Measurements from ENCODE around the gene TP53I11.

Gene TP53I11

GRCh38 chr11:44920451-44920850 lies 30.2 kb downstream of the TP53I11 start:
- Histone ChIP-seq H3K36me3 (ENCODE audit: control insufficient read depth in 5 of 5, insufficient read depth in 5 of 5, low read length in 5 of 5) (peaks cover 0 to 26% (median 14%) of the 10 kb centered on the region in 5 donors), H3K9ac (ENCODE audit: low read length in 5 of 5) (no peak overlapping the region), H3K4me1 (ENCODE audit: control insufficient read depth in 5 of 5, insufficient read depth in 5 of 5, low read length in 5 of 5) (peaks cover 0 to 19% (median 12%) of the 10 kb centered on the region in 5 donors), H3K9me3 (ENCODE audit: control insufficient read depth in 5 of 5, low read length in 5 of 5) (no peaks in the 10 kb centered on the region), H3K4me3 (ENCODE audit: low read depth in 1 of 5, low read length in 5 of 5) (no peak overlapping the region), H3K27me3 (ENCODE audit: control insufficient read depth in 5 of 5, insufficient read depth in 4 of 5, low read length in 5 of 5) (peaks cover 0 to 3% (median 0%) of the 10 kb centered on the region in 5 donors), H3K27ac (ENCODE audit: low read depth, low read length) (no peak overlapping the region)

- no peak overlapping the region for H3K4me3 ChIP-seq (ENCODE audit: low read depth in 1 of 5, low read length in 5 of 5)
- H3K4me1 ChIP-seq (ENCODE audit: control insufficient read depth in 5 of 5, insufficient read depth in 5 of 5, low read length in 5 of 5) = peaks cover 0 to 21% (median 20%) of the 10 kb centered on the region in 5 donors
- no peaks in the 10 kb centered on the region for H3K9me3 ChIP-seq (ENCODE audit: control insufficient read depth in 5 of 5, low read length in 5 of 5)
- H3K9ac ChIP-seq (ENCODE audit: low read length in 5 of 5) = no peak overlapping the region
- no peak overlapping the region for H3K27ac ChIP-seq (ENCODE audit: low read depth, low read length)
- H3K27me3 ChIP-seq (ENCODE audit: control insufficient read depth in 5 of 5, insufficient read depth in 4 of 5, low read length in 5 of 5) = no peaks in the 10 kb centered on the region
- peaks cover 0 to 26% (median 20%) of the 10 kb centered on the region in 5 donors for H3K36me3 ChIP-seq (ENCODE audit: control insufficient read depth in 5 of 5, insufficient read depth in 5 of 5, low read length in 5 of 5)
Measured at GRCh38 chr11:44917741-44918140, 32.9 kb downstream of the TP53I11 start.

- no peaks in the 10 kb centered on the region for H3K27me3 ChIP-seq (ENCODE audit: control insufficient read depth in 5 of 5, insufficient read depth in 4 of 5, low read length in 5 of 5)
- peaks cover 0 to 22% (median 18%) of the 10 kb centered on the region in 5 donors for H3K36me3 ChIP-seq (ENCODE audit: control insufficient read depth in 5 of 5, insufficient read depth in 5 of 5, low read length in 5 of 5)
- H3K4me3 ChIP-seq (ENCODE audit: low read depth in 1 of 5, low read length in 5 of 5) = no peak overlapping the region
- H3K4me1 ChIP-seq (ENCODE audit: control insufficient read depth in 5 of 5, insufficient read depth in 5 of 5, low read length in 5 of 5) = peaks cover 0 to 25% (median 20%) of the 10 kb centered on the region in 5 donors
- H3K9ac ChIP-seq (ENCODE audit: low read length in 5 of 5) = no peak overlapping the region
- H3K27ac ChIP-seq (ENCODE audit: low read depth, low read length) = no peak overlapping the region
- H3K9me3 ChIP-seq (ENCODE audit: control insufficient read depth in 5 of 5, low read length in 5 of 5) = no peaks in the 10 kb centered on the region
Measured at GRCh38 chr11:44916801-44917385, 33.8 kb downstream of the TP53I11 start.

- no peak overlapping the region for H3K27ac ChIP-seq (ENCODE audit: low read depth, low read length)
- H3K4me1 ChIP-seq (ENCODE audit: control insufficient read depth in 5 of 5, insufficient read depth in 5 of 5, low read length in 5 of 5) = peaks cover 0 to 28% (median 23%) of the 10 kb centered on the region in 5 donors
- peaks cover 0 to 19% (median 14%) of the 10 kb centered on the region in 5 donors for H3K36me3 ChIP-seq (ENCODE audit: control insufficient read depth in 5 of 5, insufficient read depth in 5 of 5, low read length in 5 of 5)
- no peaks in the 10 kb centered on the region for H3K27me3 ChIP-seq (ENCODE audit: control insufficient read depth in 5 of 5, insufficient read depth in 4 of 5, low read length in 5 of 5)
- H3K9me3 ChIP-seq (ENCODE audit: control insufficient read depth in 5 of 5, low read length in 5 of 5) = no peaks in the 10 kb centered on the region
- H3K9ac ChIP-seq (ENCODE audit: low read length in 5 of 5) = no peak overlapping the region
- H3K4me3 ChIP-seq (ENCODE audit: low read depth in 1 of 5, low read length in 5 of 5) = no peak overlapping the region
Measured at GRCh38 chr11:44916331-44916730, 34.4 kb downstream of the TP53I11 start.

- peaks cover 0 to 35% (median 26%) of the 10 kb centered on the region in 5 donors for H3K4me1 ChIP-seq (ENCODE audit: control insufficient read depth in 5 of 5, insufficient read depth in 5 of 5, low read length in 5 of 5)
- peaks cover 0 to 15% (median 14%) of the 10 kb centered on the region in 5 donors for H3K36me3 ChIP-seq (ENCODE audit: control insufficient read depth in 5 of 5, insufficient read depth in 5 of 5, low read length in 5 of 5)
- no peak overlapping the region for H3K27ac ChIP-seq (ENCODE audit: low read depth, low read length)
- no peak overlapping the region for H3K9ac ChIP-seq (ENCODE audit: low read length in 5 of 5)
- H3K9me3 ChIP-seq (ENCODE audit: control insufficient read depth in 5 of 5, low read length in 5 of 5) = no peaks in the 10 kb centered on the region
- no peaks in the 10 kb centered on the region for H3K27me3 ChIP-seq (ENCODE audit: control insufficient read depth in 5 of 5, insufficient read depth in 4 of 5, low read length in 5 of 5)
- no peak overlapping the region for H3K4me3 ChIP-seq (ENCODE audit: low read depth in 1 of 5, low read length in 5 of 5)
Measured at GRCh38 chr11:44915621-44916020, 35.1 kb downstream of the TP53I11 start.

- Histone ChIP-seq H3K9me3 (ENCODE audit: control insufficient read depth in 5 of 5, low read length in 5 of 5) (no peaks in the 10 kb centered on the region), H3K27me3 (ENCODE audit: control insufficient read depth in 5 of 5, insufficient read depth in 4 of 5, low read length in 5 of 5) (no peaks in the 10 kb centered on the region), H3K36me3 (ENCODE audit: control insufficient read depth in 5 of 5, insufficient read depth in 5 of 5, low read length in 5 of 5) (peaks cover 0 to 17% (median 12%) of the 10 kb centered on the region in 5 donors), H3K4me1 (ENCODE audit: control insufficient read depth in 5 of 5, insufficient read depth in 5 of 5, low read length in 5 of 5) (peaks cover 0 to 37% (median 26%) of the 10 kb centered on the region in 5 donors), H3K4me3 (ENCODE audit: low read depth in 1 of 5, low read length in 5 of 5) (no peak overlapping the region), H3K27ac (ENCODE audit: low read depth, low read length) (no peak overlapping the region), H3K9ac (ENCODE audit: low read length in 5 of 5) (no peak overlapping the region)
Measured at GRCh38 chr11:44915004-44915403, 35.7 kb downstream of the TP53I11 start.

- Histone ChIP-seq H3K36me3 (ENCODE audit: control insufficient read depth in 5 of 5, insufficient read depth in 5 of 5, low read length in 5 of 5) (peaks cover 0 to 13% (median 3%) of the 10 kb centered on the region in 5 donors), H3K9ac (ENCODE audit: low read length in 5 of 5) (no peak overlapping the region), H3K4me3 (ENCODE audit: low read depth in 1 of 5, low read length in 5 of 5) (no peak overlapping the region), H3K27me3 (ENCODE audit: control insufficient read depth in 5 of 5, insufficient read depth in 4 of 5, low read length in 5 of 5) (no peaks in the 10 kb centered on the region), H3K9me3 (ENCODE audit: control insufficient read depth in 5 of 5, low read length in 5 of 5) (no peaks in the 10 kb centered on the region), H3K27ac (ENCODE audit: low read depth, low read length) (no peak overlapping the region), H3K4me1 (ENCODE audit: control insufficient read depth in 5 of 5, insufficient read depth in 5 of 5, low read length in 5 of 5) (peaks cover 0 to 37% (median 26%) of the 10 kb centered on the region in 5 donors)
Measured at GRCh38 chr11:44914105-44914504, 36.6 kb downstream of the TP53I11 start.

GRCh38 chr11:44913502-44913901 lies 37.2 kb downstream of the TP53I11 start:
- peaks cover 0 to 12% (median 0%) of the 10 kb centered on the region in 5 donors for H3K36me3 ChIP-seq (ENCODE audit: control insufficient read depth in 5 of 5, insufficient read depth in 5 of 5, low read length in 5 of 5)
- no peaks in the 10 kb centered on the region for H3K9me3 ChIP-seq (ENCODE audit: control insufficient read depth in 5 of 5, low read length in 5 of 5)
- no peak overlapping the region for H3K27ac ChIP-seq (ENCODE audit: low read depth, low read length)
- no peaks in the 10 kb centered on the region for H3K27me3 ChIP-seq (ENCODE audit: control insufficient read depth in 5 of 5, insufficient read depth in 4 of 5, low read length in 5 of 5)
- no peak overlapping the region for H3K9ac ChIP-seq (ENCODE audit: low read length in 5 of 5)
- H3K4me3 ChIP-seq (ENCODE audit: low read depth in 1 of 5, low read length in 5 of 5) = no peak overlapping the region
- H3K4me1 ChIP-seq (ENCODE audit: control insufficient read depth in 5 of 5, insufficient read depth in 5 of 5, low read length in 5 of 5) = peaks cover 0 to 37% (median 26%) of the 10 kb centered on the region in 5 donors

GRCh38 chr11:44912270-44912987 lies 38.3 kb downstream of the TP53I11 start:
- Histone ChIP-seq H3K27ac (ENCODE audit: low read depth, low read length) (no peak overlapping the region), H3K9me3 (ENCODE audit: control insufficient read depth in 5 of 5, low read length in 5 of 5) (no peaks in the 10 kb centered on the region), H3K4me1 (ENCODE audit: control insufficient read depth in 5 of 5, insufficient read depth in 5 of 5, low read length in 5 of 5) (peaks cover 0 to 37% (median 26%) of the 10 kb centered on the region in 5 donors), H3K27me3 (ENCODE audit: control insufficient read depth in 5 of 5, insufficient read depth in 4 of 5, low read length in 5 of 5) (no peaks in the 10 kb centered on the region), H3K4me3 (ENCODE audit: low read depth in 1 of 5, low read length in 5 of 5) (no peak overlapping the region), H3K9ac (ENCODE audit: low read length in 5 of 5) (no peak overlapping the region), H3K36me3 (ENCODE audit: control insufficient read depth in 5 of 5, insufficient read depth in 5 of 5, low read length in 5 of 5) (peaks cover 0 to 12% (median 0%) of the 10 kb centered on the region in 5 donors)
